SK-N-SH (cell line): ENCODE data around the gene ATP11A. TPM values are rescaled to one million over a fixed set of nuclear protein-coding genes. Genes with fewer than 3 reads are reported as not detected.

Source experiments
- CTCF ChIA-PET: fragments of 300-600, 350-600 bp; formaldehyde crosslinking; extraction: SDS; loops from one replicate; lab custom pipeline; 2021; lab: Yijun Ruan, JAX
- POLR2A ChIA-PET: fragments of 350-600 bp; sonication (Branson Sonifier 250); formaldehyde crosslinking; extraction: SDS; loops from one replicate; lab custom pipeline; 2020; ENCODE audit warnings: antibody characterized with exemption, inconsistent platforms; lab: Yijun Ruan, JAX
- DNase-seq: peaks from one replicate; pipeline ENCODE4 v3.0.0; 2012
- H2AFZ ChIP-seq: fragments of 200-600 bp; sonication (generic); 2 replicates; pipeline ENCODE4 v1.8.1; 2016; ENCODE audit warnings: antibody characterized with exemption, mild to moderate bottlenecking, low read depth
- H3F3A ChIP-seq: fragments of 200-600 bp; sonication (generic); replicated peaks from 2 replicates; pipeline ENCODE3; 2016; ENCODE audit warnings: antibody characterized with exemption, mild to moderate bottlenecking; ENCODE audit not compliant: insufficient read depth
- H3K27ac ChIP-seq, 2 experiments: fragments of 200-500 bp in 1 of 2; fragments of 200-600 bp in 1 of 2; sonication (Bioruptor generic) in 1 of 2; sonication (generic), shearing (Covaris generic) in 1 of 2; 2 replicates each; pipeline versions ENCODE4 v1.5.1 to v1.6.1; 2014 to 2016; ENCODE audit warnings: low read depth in 2 of 2, inconsistent platforms in 1 of 2, low read length in 1 of 2, mild to moderate bottlenecking in 1 of 2, mixed read lengths in 1 of 2
- H3K27me3 ChIP-seq: fragments of 200-600 bp; sonication (generic), shearing (Covaris generic); 2 replicates; pipeline ENCODE4 v1.6.1; 2016; ENCODE audit warnings: mixed run types; ENCODE audit not compliant: insufficient read depth
- H3K36me3 ChIP-seq, 2 experiments: fragments of 200-500 bp in 1 of 2; fragments of 200-600 bp in 1 of 2; sonication (Bioruptor generic) in 1 of 2; sonication (generic) in 1 of 2; replicated peaks in 1 of 2; 2 replicates each; pipeline versions ENCODE3 to v1.5.1; 2014 to 2016; ENCODE audit warnings: low read length in 1 of 2, mild to moderate bottlenecking in 1 of 2; ENCODE audit not compliant: insufficient read depth in 2 of 2, control insufficient read depth in 1 of 2
- H3K4me1 ChIP-seq, 2 experiments: fragments of 200-500 bp in 1 of 2; fragments of 200-600 bp in 1 of 2; sonication (Bioruptor generic) in 1 of 2; sonication (generic), shearing (Covaris generic) in 1 of 2; 2 replicates each; pipeline versions ENCODE4 v1.5.1 to v1.6.1; 2014 to 2016; ENCODE audit warnings: low read depth in 1 of 2, low read length in 1 of 2, mixed run types in 1 of 2; ENCODE audit not compliant: insufficient read depth in 2 of 2, control insufficient read depth in 1 of 2
- H3K4me2 ChIP-seq: fragments of 200-600 bp; sonication (generic), shearing (Covaris generic); 2 replicates; pipeline ENCODE4 v1.6.1; 2017; ENCODE audit warnings: mixed run types
- H3K4me3 ChIP-seq, 2 experiments: fragments of 200-500 bp in 1 of 2; fragments of 200-600 bp in 1 of 2; sonication (Bioruptor generic) in 1 of 2; sonication (generic), shearing (Covaris generic) in 1 of 2; 2 replicates each; pipeline versions ENCODE4 v1.5.1 to v1.8.1; 2014 to 2016; ENCODE audit warnings: low read depth in 2 of 2, inconsistent platforms in 1 of 2, low read length in 1 of 2, mild to moderate bottlenecking in 1 of 2, mixed read lengths in 1 of 2, moderate library complexity in 1 of 2
- H3K79me2 ChIP-seq: fragments of 200-600 bp; sonication (generic); 2 replicates; pipeline ENCODE4 v1.8.1; 2017; ENCODE audit warnings: mild to moderate bottlenecking; ENCODE audit not compliant: insufficient read depth
- H3K9ac ChIP-seq: fragments of 200-600 bp; sonication (generic); 2 replicates; pipeline ENCODE4 v1.6.1; 2017; ENCODE audit warnings: mixed run types
- H3K9me2 ChIP-seq: fragments of 200-600 bp; sonication (generic); 2 replicates; pipeline ENCODE4 v1.6.1; 2017; ENCODE audit warnings: mixed run types
- H3K9me3 ChIP-seq: fragments of 200-600 bp; sonication (generic); 2 replicates; pipeline ENCODE4 v1.6.1; 2017; ENCODE audit warnings: mixed run types, mild to moderate bottlenecking, moderate library complexity
- H4K20me1 ChIP-seq: fragments of 200-600 bp; sonication (generic); 2 replicates; pipeline ENCODE4 v1.6.1; 2017; ENCODE audit warnings: mild to moderate bottlenecking, mixed run types; ENCODE audit not compliant: insufficient read depth
- ELF1 ChIP-seq: IDR thresholded peaks from 2 replicates; pipeline ENCODE4 v1.4.0; 2012
- EZH2phosphoT487 ChIP-seq: fragments of 200-600 bp; sonication (generic); IDR thresholded peaks from 2 replicates; pipeline ENCODE4 v1.6.1; 2017; ENCODE audit warnings: low read depth, mixed run types, mild to moderate bottlenecking, antibody characterized with exemption, moderate library complexity, borderline replicate concordance
- FOSL2 ChIP-seq: IDR thresholded peaks from 2 replicates; pipeline ENCODE4 v1.4.0; 2012; ENCODE audit warnings: low read depth, mild to moderate bottlenecking, moderate library complexity, borderline replicate concordance
- FOXM1 ChIP-seq: IDR thresholded peaks from 2 replicates; pipeline ENCODE4 v1.4.0; 2012; ENCODE audit warnings: low read depth, mild to moderate bottlenecking
- JUND ChIP-seq: IDR thresholded peaks from 2 replicates; pipeline ENCODE4 v1.4.0; 2012
- MEF2A ChIP-seq: IDR thresholded peaks from 2 replicates; pipeline ENCODE4 v1.4.0; 2012; ENCODE audit warnings: low read depth, borderline replicate concordance
- NRF1 ChIP-seq: IDR thresholded peaks from 2 replicates; pipeline ENCODE4 v1.6.1; 2012; ENCODE audit warnings: low read depth, mild to moderate bottlenecking, low read length
- RAD21 ChIP-seq: IDR thresholded peaks from 2 replicates; pipeline ENCODE4 v1.6.1; 2012; ENCODE audit warnings: mild to moderate bottlenecking, low read length
- RCOR1 ChIP-seq: fragments of 150-350 bp; IDR thresholded peaks from 2 replicates; pipeline ENCODE4 v1.6.1; 2017; ENCODE audit warnings: antibody characterized with exemption, low read length
- SIN3A ChIP-seq: IDR thresholded peaks from 2 replicates; pipeline ENCODE4 v1.6.1; 2012; ENCODE audit warnings: low read depth, mild to moderate bottlenecking, low read length, moderate library complexity, borderline replicate concordance
- TAF1 ChIP-seq: IDR thresholded peaks from 2 replicates; pipeline ENCODE4 v1.6.1; 2012; ENCODE audit warnings: low read depth, mild to moderate bottlenecking, low read length, moderate library complexity, borderline replicate concordance
- YY1 ChIP-seq: IDR thresholded peaks from 2 replicates; pipeline ENCODE4 v1.4.0; 2012; ENCODE audit warnings: low read depth, mild to moderate bottlenecking
- ZBTB33 ChIP-seq: IDR thresholded peaks from 2 replicates; pipeline ENCODE4 v1.4.0; 2012; ENCODE audit warnings: low read depth, borderline replicate concordance
- WGBS: methylation state at CpG from one replicate; pipeline ENCODE4 v1.1.6; 2017; ENCODE audit warnings: low lambda C conversion rate; 5-methylcytosine and 5-hydroxymethylcytosine counted together
- polyA plus RNA-seq, 3 experiments: library from polyadenylated mRNA; depleted of rRNA; stranded (reverse); fragments of >200 nt; gene quantifications; 2 replicates each; pipeline ENCODE4 v1.2.3, GENCODE V29; 2012
- TF ChIP-seq, protein P1 (sequence below): IDR thresholded peaks from 2 replicates; pipeline ENCODE4 v1.4.0; 2012; ENCODE audit warnings: low read depth, borderline replicate concordance
- TF ChIP-seq, protein P2 (sequence below): IDR thresholded peaks from 2 replicates; pipeline ENCODE4 v1.4.0; 2012; ENCODE audit warnings: low read depth
- TF ChIP-seq, protein P3 (sequence below): fragments of 150-350 bp; IDR thresholded peaks from 2 replicates; pipeline ENCODE4 v1.6.1; 2017; ENCODE audit warnings: antibody characterized with exemption, low read length, low read depth, borderline replicate concordance
- TF ChIP-seq, protein P4 (sequence below): fragments of 200-600 bp; sonication (generic); IDR thresholded peaks from 2 replicates; pipeline ENCODE4 v1.6.1; 2017; ENCODE audit warnings: antibody characterized with exemption, mild to moderate bottlenecking, moderate library complexity
- TF ChIP-seq, protein P5 (sequence below): fragments of 150-350 bp; IDR thresholded peaks from 2 replicates; pipeline ENCODE4 v1.6.1; 2016; ENCODE audit warnings: mild to moderate bottlenecking, low read depth, low read length

Gene ATP11A
- polyA plus RNA-seq, 1 of the 3 experiments (the other 2 are of a cell fraction) = 4.1 TPM

DNA sequence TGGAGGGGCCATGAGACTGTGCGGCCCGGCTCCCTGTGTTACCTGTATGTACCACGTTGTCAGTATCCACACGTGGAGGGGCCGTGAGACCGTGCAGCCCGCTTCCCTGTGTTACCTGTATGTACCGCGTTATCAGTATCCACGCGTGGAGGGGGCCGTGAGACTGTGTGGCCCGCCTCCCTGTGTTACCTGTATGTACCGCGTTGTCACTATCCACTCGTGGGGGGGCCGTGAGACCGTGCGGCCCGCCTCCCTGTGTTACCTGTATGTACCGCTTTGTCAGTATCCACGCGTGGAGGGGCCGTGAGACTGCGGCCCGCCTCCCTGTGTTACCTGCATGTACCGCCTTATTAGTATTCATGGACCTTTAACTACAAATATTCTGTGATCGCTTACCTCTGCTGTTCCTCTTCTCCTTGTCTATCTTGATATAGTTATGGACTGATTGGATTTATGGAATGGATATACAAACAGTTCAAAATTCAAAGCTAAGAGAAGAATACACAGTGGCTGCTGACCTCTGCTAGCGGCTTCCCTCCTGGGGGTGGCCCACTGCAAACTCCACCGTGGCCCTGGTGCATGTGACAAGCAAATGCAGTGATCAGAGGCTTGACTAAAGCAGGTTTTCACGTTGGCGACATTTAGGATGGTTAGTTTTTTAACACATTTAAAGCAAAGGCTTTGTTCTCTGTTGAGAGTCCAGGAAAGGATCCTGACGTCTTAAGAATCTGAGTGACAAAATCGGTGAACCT, 38.7 kb downstream of the ATP11A start:
- Histone ChIP-seq H4K20me1 (no peaks in the 10 kb centered on the region), H3K4me2 (no peak overlapping the region), H3K27me3 (no peaks in the 10 kb centered on the region), H3K9me2 (no peaks in the 10 kb centered on the region), H3K9ac (no peak overlapping the region), H3K79me2 (no peaks in the 10 kb centered on the region), H3K4me3 (no peak overlapping the region), H3K4me1 (peaks cover 4 to 19% of the 10 kb centered on the region in 2 experiments; a peak in 2 of 4 replicates), H3K36me3 (no peaks in the 10 kb centered on the region), H2AFZ (no peak overlapping the region), H3K9me3 (no peaks in the 10 kb centered on the region), H3F3A (no peaks in the 10 kb centered on the region), H3K27ac (no peak overlapping the region)
- WGBS = 97% methylated on average over 33 of the region's 34 CpGs
- DNase-seq = no peak
- CTCF ChIA-PET = no interaction called here
- TF ChIP-seq ZBTB33 = no peak
- TF ChIP-seq YY1 = no peak
- TF ChIP-seq FOXM1 = no peak
- TF ChIP-seq, protein P1, sequence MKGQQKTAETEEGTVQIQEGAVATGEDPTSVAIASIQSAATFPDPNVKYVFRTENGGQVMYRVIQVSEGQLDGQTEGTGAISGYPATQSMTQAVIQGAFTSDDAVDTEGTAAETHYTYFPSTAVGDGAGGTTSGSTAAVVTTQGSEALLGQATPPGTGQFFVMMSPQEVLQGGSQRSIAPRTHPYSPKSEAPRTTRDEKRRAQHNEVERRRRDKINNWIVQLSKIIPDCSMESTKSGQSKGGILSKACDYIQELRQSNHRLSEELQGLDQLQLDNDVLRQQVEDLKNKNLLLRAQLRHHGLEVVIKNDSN = no peak
- no peak for TF ChIP-seq EZH2phosphoT487
- TF ChIP-seq SIN3A = no peak
- no peak for TF ChIP-seq ELF1
- TF ChIP-seq, protein P2, sequence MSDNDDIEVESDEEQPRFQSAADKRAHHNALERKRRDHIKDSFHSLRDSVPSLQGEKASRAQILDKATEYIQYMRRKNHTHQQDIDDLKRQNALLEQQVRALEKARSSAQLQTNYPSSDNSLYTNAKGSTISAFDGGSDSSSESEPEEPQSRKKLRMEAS = no peak
- TF ChIP-seq TAF1 = no peak
- no peak for TF ChIP-seq MEF2A
- no peak for TF ChIP-seq RCOR1
- no peak for TF ChIP-seq NRF1
- POLR2A ChIA-PET = no interaction called here

DNA sequence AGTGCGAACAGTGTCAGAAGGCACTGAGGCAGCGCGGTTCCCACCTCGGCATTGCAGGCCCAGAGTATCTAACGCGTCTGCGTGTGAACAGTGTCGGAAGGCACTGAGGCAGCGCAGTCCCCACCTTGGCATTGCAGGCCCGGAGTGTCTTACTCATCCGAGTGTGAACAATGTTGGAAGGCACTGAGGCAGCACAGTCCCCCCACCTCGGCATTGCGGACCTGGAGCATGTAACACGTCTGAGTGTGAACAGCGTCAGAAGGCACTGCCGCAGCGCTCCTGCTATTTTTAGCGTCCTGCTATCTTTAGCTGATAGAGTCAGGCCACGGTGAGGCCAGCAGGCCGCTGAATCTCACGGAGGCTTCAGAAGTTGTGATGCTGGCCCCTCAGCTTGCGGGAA, 39.6 kb downstream of the ATP11A start:
- Histone ChIP-seq H3K4me2 (no peak overlapping the region), H3K27ac (no peak overlapping the region), H3K4me3 (no peak overlapping the region), H3K9ac (no peak overlapping the region), H3K79me2 (no peaks in the 10 kb centered on the region), H4K20me1 (no peaks in the 10 kb centered on the region), H2AFZ (no peak overlapping the region), H3K27me3 (no peaks in the 10 kb centered on the region), H3K9me3 (no peaks in the 10 kb centered on the region), H3K36me3 (no peaks in the 10 kb centered on the region), H3F3A (peaks cover 8% of the 10 kb centered on the region), H3K4me1 (peaks cover 10 to 27% of the 10 kb centered on the region in 2 experiments; a peak in 2 of 4 replicates), H3K9me2 (no peaks in the 10 kb centered on the region)
- POLR2A ChIA-PET = no interaction called here
- no peak for DNase-seq
- CTCF ChIA-PET = no interaction called here
- WGBS = 98% methylated on average over 22 of the region's 22 CpGs
- TF ChIP-seq, protein P3, sequence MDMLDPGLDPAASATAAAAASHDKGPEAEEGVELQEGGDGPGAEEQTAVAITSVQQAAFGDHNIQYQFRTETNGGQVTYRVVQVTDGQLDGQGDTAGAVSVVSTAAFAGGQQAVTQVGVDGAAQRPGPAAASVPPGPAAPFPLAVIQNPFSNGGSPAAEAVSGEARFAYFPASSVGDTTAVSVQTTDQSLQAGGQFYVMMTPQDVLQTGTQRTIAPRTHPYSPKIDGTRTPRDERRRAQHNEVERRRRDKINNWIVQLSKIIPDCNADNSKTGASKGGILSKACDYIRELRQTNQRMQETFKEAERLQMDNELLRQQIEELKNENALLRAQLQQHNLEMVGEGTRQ = no peak
- TF ChIP-seq JUND (no peak), FOSL2 (no peak), RAD21 (no peak)
- TF ChIP-seq, protein P4, sequence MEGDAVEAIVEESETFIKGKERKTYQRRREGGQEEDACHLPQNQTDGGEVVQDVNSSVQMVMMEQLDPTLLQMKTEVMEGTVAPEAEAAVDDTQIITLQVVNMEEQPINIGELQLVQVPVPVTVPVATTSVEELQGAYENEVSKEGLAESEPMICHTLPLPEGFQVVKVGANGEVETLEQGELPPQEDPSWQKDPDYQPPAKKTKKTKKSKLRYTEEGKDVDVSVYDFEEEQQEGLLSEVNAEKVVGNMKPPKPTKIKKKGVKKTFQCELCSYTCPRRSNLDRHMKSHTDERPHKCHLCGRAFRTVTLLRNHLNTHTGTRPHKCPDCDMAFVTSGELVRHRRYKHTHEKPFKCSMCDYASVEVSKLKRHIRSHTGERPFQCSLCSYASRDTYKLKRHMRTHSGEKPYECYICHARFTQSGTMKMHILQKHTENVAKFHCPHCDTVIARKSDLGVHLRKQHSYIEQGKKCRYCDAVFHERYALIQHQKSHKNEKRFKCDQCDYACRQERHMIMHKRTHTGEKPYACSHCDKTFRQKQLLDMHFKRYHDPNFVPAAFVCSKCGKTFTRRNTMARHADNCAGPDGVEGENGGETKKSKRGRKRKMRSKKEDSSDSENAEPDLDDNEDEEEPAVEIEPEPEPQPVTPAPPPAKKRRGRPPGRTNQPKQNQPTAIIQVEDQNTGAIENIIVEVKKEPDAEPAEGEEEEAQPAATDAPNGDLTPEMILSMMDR = no peak
- TF ChIP-seq, protein P5, sequence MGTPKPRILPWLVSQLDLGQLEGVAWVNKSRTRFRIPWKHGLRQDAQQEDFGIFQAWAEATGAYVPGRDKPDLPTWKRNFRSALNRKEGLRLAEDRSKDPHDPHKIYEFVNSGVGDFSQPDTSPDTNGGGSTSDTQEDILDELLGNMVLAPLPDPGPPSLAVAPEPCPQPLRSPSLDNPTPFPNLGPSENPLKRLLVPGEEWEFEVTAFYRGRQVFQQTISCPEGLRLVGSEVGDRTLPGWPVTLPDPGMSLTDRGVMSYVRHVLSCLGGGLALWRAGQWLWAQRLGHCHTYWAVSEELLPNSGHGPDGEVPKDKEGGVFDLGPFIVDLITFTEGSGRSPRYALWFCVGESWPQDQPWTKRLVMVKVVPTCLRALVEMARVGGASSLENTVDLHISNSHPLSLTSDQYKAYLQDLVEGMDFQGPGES = no peak
